Smooth muscle cell (in vitro differentiated cells): ENCODE measurements around the gene NOXO1. TPM values are rescaled to one million over a fixed set of nuclear protein-coding genes. Genes with fewer than 3 reads are reported as not detected.
A peak's percentile ranks its signal among the peaks of the same experiment; 100 is the strongest.

Experiments
- DNase-seq: peaks from one replicate; lab custom pipeline; 2025; ENCODE audit not compliant: unreplicated experiment; lab: John Stamatoyannopoulos, UW
- H2AFZ ChIP-seq: fragments of 200-600 bp; sonication (generic); 2 replicates; pipeline ENCODE4 v1.6.0; 2016; ENCODE audit warnings: antibody characterized with exemption, low read depth, mild to moderate bottlenecking
- H3F3A ChIP-seq: fragments of 200-600 bp; sonication (generic); 2 replicates; pipeline ENCODE4 v1.6.0; 2017; ENCODE audit warnings: antibody characterized with exemption, low read depth
- H3K27ac ChIP-seq: fragments of 200-600 bp; sonication (generic); 2 replicates; pipeline ENCODE4 v1.5.1; 2016; ENCODE audit warnings: low read depth, mild to moderate bottlenecking
- H3K27me3 ChIP-seq: fragments of 200-600 bp; sonication (generic); 2 replicates; pipeline ENCODE4 v1.6.1; 2016; ENCODE audit warnings: low read depth, mild to moderate bottlenecking
- H3K36me3 ChIP-seq: fragments of 200-600 bp; sonication (generic); 2 replicates; pipeline ENCODE4 v1.5.1; 2016; ENCODE audit warnings: low read depth
- H3K4me1 ChIP-seq: fragments of 200-600 bp; sonication (generic); 2 replicates; pipeline ENCODE4 v1.5.1; 2016; ENCODE audit warnings: low read depth
- H3K4me2 ChIP-seq: fragments of 200-600 bp; sonication (generic); 2 replicates; pipeline ENCODE4 v1.6.0; 2016; ENCODE audit warnings: mild to moderate bottlenecking
- H3K4me3 ChIP-seq: fragments of 200-600 bp; sonication (generic); 2 replicates; pipeline ENCODE4 v1.5.1; 2016; ENCODE audit warnings: mild to moderate bottlenecking
- H3K79me2 ChIP-seq: fragments of 200-600 bp; sonication (generic); 2 replicates; pipeline ENCODE4 v1.6.0; 2016; ENCODE audit warnings: low read depth, mild to moderate bottlenecking
- H3K9ac ChIP-seq: fragments of 200-600 bp; sonication (generic); 2 replicates; pipeline ENCODE4 v1.6.0; 2016; ENCODE audit warnings: low read depth
- H3K9me3 ChIP-seq: fragments of 200-600 bp; sonication (generic); replicated peaks from 2 replicates; pipeline ENCODE4 v1.5.1; 2016; ENCODE audit warnings: low read depth
- H4K20me1 ChIP-seq: fragments of 200-600 bp; sonication (generic); 2 replicates; pipeline ENCODE4 v1.6.0; 2016; ENCODE audit warnings: low read depth
- CTCF ChIP-seq: fragments of 200-600 bp; sonication (generic); IDR thresholded peaks from 2 replicates; pipeline ENCODE4 v1.5.1; 2017; ENCODE audit warnings: borderline replicate concordance, mild to moderate bottlenecking, antibody characterized with exemption; ENCODE audit not compliant: insufficient read depth, poor library complexity, severe bottlenecking
- WGBS: methylation state at CpG from one replicate; pipeline ENCODE4 v1.1.7; 2016; ENCODE audit warnings: low lambda C conversion rate; 5-methylcytosine and 5-hydroxymethylcytosine counted together
- polyA plus RNA-seq: library from polyadenylated mRNA; unstranded; fragments of >200 nt; fragmentation: Nextera tagmentation; extraction: Ambion mirVana; gene quantifications from 2 replicates; pipeline ENCODE4 v1.2.1, GENCODE V29; 2016
- total RNA-seq: library from RNA; depleted of rRNA; stranded (reverse); fragments of >200 nt; gene quantifications from 2 replicates; pipeline ENCODE4 v1.2.3, GENCODE V29; 2014

NOXO1 gene
- total and polyA plus RNA-seq, 2 experiments from 2014 or later, result 0.13 to 0.35 TPM

- Histone ChIP-seq H3K4me2 (no peak overlapping the region), H3K27me3 (no peaks in the 10 kb centered on the region), H3K4me1 (peaks cover 18% of the 10 kb centered on the region), H3K27ac (no peak overlapping the region), H3K9me3 (no peaks in the 10 kb centered on the region), H2AFZ (no peak overlapping the region), H3K79me2 (peaks cover 42% of the 10 kb centered on the region), H3K36me3 (no peaks in the 10 kb centered on the region), H3F3A (peaks cover 4% of the 10 kb centered on the region), H3K9ac (no peak overlapping the region), H4K20me1 (peaks cover 12% of the 10 kb centered on the region), H3K4me3 (no peak overlapping the region)
- TF ChIP-seq CTCF, result no peak
- WGBS, result 94% methylated on average over 40 of the region's 41 CpGs
- DNase-seq, result no peak
Observed at GRCh38 chr16:1968146-1968953, 12.9 kb downstream of the NOXO1 start.

- DNase-seq, result no peak
- WGBS, result 99% methylated on average over 6 of the region's 6 CpGs
- peaks cover 18% of the 10 kb centered on the region for H3F3A ChIP-seq
- H3K27ac ChIP-seq, result peak within 1 kb of the TSS; percentile 95
- H3K27me3 ChIP-seq, result no peaks in the 10 kb centered on the region
- no peak within 1 kb of the TSS for H2AFZ ChIP-seq
- H3K9me3 ChIP-seq, result no peaks in the 10 kb centered on the region
- peak within 1 kb of the TSS; percentile 88 for H3K4me2 ChIP-seq
- no peak for TF ChIP-seq CTCF
- peaks cover 36% of the 10 kb centered on the region for H3K79me2 ChIP-seq
- H3K36me3 ChIP-seq, result no peaks in the 10 kb centered on the region
- peaks cover 31% of the 10 kb centered on the region for H4K20me1 ChIP-seq
- H3K4me3 ChIP-seq, result peak within 1 kb of the TSS; percentile 79
- peak within 1 kb of the TSS; percentile 98 for H3K9ac ChIP-seq
- H3K4me1 ChIP-seq, result peaks cover 20% of the 10 kb centered on the region
Observed at GRCh38 chr16:1966460-1966859, 14.8 kb downstream of the NOXO1 start, which contains the start of gene RNF151. Gene RNF151, plus strand, starts transcription at chr16:1966856. Its CDS starts 26 bp downstream, at chr16:1966882.

GRCh38 chr16:1965396-1966001, 15.8 kb downstream of the NOXO1 start:
- Histone ChIP-seq H3F3A (peaks cover 28% of the 10 kb centered on the region), H3K4me3 (peak overlapping the region; percentile 79), H3K9ac (peak overlapping the region; percentile 98), H3K4me1 (peaks cover 22% of the 10 kb centered on the region), H3K36me3 (no peaks in the 10 kb centered on the region), H2AFZ (no peak overlapping the region), H3K27me3 (no peaks in the 10 kb centered on the region), H3K9me3 (no peaks in the 10 kb centered on the region), H3K27ac (peak overlapping the region; percentile 95), H3K4me2 (peak overlapping the region; percentile 88), H4K20me1 (peaks cover 38% of the 10 kb centered on the region), H3K79me2 (peaks cover 37% of the 10 kb centered on the region)
- TF ChIP-seq CTCF, result no peak
- DNase-seq, result no peak
- 27% methylated on average over 24 of the region's 24 CpGs for WGBS
